ENCODE measurements around the gene CFAP100.

Gene CFAP100

DNA sequence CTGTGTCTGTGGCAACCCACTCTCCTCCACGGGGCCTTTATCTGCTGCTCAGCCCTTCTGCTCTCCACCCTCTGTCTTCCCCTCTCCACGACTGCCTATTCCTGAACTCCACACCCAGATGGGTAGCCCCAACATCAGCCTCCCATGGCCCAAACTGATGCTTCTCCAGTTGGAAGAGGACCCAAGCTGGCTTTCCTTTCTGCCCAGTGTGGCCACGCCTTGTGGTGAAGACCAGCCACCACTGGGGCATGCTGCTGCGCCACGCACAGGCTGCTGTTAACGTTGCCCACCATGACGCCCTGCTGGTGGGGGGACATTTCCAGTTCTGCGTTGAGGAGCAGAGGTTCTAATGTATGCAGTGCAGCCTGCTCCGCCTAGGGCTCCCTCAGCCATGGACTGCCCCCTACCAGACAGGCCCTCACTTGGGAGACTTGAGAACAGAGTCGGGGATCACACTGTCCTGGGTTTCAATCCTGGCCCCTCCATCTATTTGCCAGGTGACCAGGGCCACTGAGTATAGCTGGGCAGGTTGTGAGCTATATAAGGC, 26.9 kb downstream of the CFAP100 start:
- no peak overlapping the region for H3K27ac ChIP-seq

DNA sequence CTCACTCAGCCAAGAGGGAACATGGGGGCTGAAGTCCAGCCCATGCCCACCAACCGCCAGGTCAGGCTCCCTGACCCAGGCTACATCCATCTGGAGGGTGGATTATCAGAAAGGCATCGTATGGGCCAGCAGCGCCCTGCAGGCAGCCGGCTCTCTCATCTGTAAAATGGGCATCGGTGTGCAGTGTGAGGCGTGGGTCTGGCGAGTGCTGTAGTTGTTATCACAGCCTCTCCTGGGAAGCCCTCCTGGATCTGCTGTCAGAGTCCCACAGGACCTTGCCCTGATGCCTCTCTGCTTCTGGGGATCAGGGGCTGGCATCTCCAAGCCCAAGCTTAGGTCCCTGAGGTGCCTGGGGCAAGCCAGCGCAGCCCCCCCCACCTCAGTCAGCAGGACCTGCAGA, 27.4 kb downstream of the CFAP100 start:
- TF ChIP-seq ZFX (IDR thresholded peaks at IDR 0.05) = no peak
- TF ChIP-seq CTCF (conservative IDR thresholded peaks at IDR 0.05) = no peak
- no peak overlapping the region for H3K27ac ChIP-seq

More for the DNA sequence above, 26.9 kb downstream of the CFAP100 start:
- no peak for TF ChIP-seq CTCF (conservative IDR thresholded peaks at IDR 0.05)
- TF ChIP-seq ZFX (IDR thresholded peaks at IDR 0.05) = no peak

- no peak overlapping the region for H3K27ac ChIP-seq
- TF ChIP-seq ZFX (IDR thresholded peaks at IDR 0.05) (no peak), CTCF (conservative IDR thresholded peaks at IDR 0.05) (no peak)
These were observed 27.9 kb downstream of the CFAP100 start for GRCh38 chr3:126422571-126423091.

GRCh38 chr3:126423191-126424038, 28.7 kb downstream of the CFAP100 start:
- H3K27ac ChIP-seq = no peak overlapping the region
- TF ChIP-seq ZFX (IDR thresholded peaks at IDR 0.05) = no peak
- TF ChIP-seq CTCF (conservative IDR thresholded peaks at IDR 0.05) = no peak

DNA sequence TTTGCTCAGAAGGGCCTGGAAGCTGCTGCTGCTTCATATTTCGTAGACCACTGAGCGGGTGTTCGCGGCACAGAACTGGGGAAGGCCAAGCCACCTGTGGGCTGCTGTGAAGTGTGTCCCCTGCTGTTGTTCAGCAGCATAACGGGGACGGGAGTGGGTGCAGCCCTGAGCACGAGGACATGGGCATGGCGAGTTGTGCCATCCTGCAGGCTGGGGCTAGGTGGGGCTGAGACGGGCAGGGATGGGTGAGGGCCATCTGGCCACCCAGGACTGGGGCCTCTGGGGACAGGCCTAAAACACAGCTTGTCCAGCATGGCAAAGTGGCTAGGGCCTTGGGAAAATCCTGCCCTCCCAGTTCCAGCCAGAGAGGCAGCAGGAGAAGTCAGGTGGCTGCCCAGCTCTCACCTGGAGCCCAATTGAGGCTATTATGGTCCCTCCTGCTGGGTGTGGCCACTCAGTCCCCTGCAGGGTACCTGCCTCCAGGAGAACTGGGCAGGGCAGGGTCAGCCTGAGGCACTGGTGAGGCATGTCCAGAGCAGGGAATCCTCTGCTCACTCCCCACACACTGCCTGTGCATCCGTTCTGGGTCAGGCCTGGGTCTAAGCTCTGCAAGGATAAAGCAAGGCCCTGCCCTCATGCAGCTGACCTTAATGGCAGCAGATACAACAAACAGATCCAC, 29.5 kb downstream of the CFAP100 start:
- no peak for TF ChIP-seq ZFX (IDR thresholded peaks at IDR 0.05)
- TF ChIP-seq CTCF (conservative IDR thresholded peaks at IDR 0.05) = no peak
- no peak overlapping the region for H3K27ac ChIP-seq

DNA sequence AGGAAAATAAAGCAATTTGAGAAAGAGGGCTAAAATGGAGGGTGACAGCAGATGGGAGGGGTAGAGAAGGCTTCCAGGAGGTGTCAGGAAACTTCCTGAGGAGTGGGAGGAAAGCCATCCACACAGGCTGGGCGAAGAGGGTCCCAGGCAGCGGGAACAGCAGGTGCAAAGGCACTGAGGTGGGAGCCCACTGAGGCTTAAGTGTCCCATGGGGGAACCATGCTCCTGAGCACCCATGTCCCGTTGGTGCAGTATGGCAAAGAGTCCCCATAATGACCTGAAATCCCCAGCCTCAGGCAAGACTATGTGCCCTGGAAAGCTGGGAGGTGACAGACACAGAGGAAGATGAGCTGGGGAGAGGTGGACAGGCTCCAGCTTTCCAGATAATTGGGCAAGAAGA, 30.0 kb downstream of the CFAP100 start:
- no peak overlapping the region for H3K27ac ChIP-seq
- TF ChIP-seq ZFX (IDR thresholded peaks at IDR 0.05) = no peak
- TF ChIP-seq CTCF (conservative IDR thresholded peaks at IDR 0.05) = no peak

- no peak overlapping the region for H3K27ac ChIP-seq
- no peak for TF ChIP-seq CTCF (conservative IDR thresholded peaks at IDR 0.05)
- no peak for TF ChIP-seq ZFX (IDR thresholded peaks at IDR 0.05)
These were observed 36.4 kb downstream of the CFAP100 start for GRCh38 chr3:126431103-126431534.

Measured in C4-2B (cell line).